Osteocyte (in vitro differentiated cells): ENCODE results near the gene CHRM5. TPM values are rescaled to one million over a fixed set of nuclear protein-coding genes. Genes with fewer than 3 reads are reported as not detected.
A peak's percentile ranks its signal among the peaks of the same experiment; 100 is the strongest.

Experiments
- DNase-seq: peaks from one replicate; pipeline ENCODE4 v3.0.0; 2021; ENCODE audit warnings: mixed read lengths; ENCODE audit not compliant: unreplicated experiment; ENCODE audit errors: extremely low spot score
- H3K27ac Mint-ChIP-seq: one replicate; pipeline ENCODE4 v1.8.0; 2021; ENCODE audit warnings: mild to moderate bottlenecking, mixed read lengths; ENCODE audit not compliant: unreplicated experiment
- H3K27me3 Mint-ChIP-seq: one replicate; pipeline ENCODE4 v1.8.0; 2021; ENCODE audit warnings: mixed read lengths; ENCODE audit not compliant: unreplicated experiment
- H3K36me3 Mint-ChIP-seq: one replicate; pipeline ENCODE4 v1.8.0; 2021; ENCODE audit warnings: mixed read lengths; ENCODE audit not compliant: unreplicated experiment
- H3K4me1 Mint-ChIP-seq: one replicate; pipeline ENCODE4 v1.8.0; 2021; ENCODE audit warnings: mixed read lengths; ENCODE audit not compliant: unreplicated experiment
- H3K4me3 Mint-ChIP-seq: one replicate; pipeline ENCODE4 v1.8.0; 2021; ENCODE audit warnings: mild to moderate bottlenecking, moderate library complexity, mixed read lengths; ENCODE audit not compliant: unreplicated experiment
- H3K9me3 Mint-ChIP-seq: one replicate; pipeline ENCODE4 v1.8.0; 2021; ENCODE audit warnings: mixed read lengths; ENCODE audit not compliant: unreplicated experiment
- CTCF ChIP-seq: fragments of 200-600 bp; sonication (generic); IDR thresholded peaks from 2 replicates; pipeline ENCODE4 v1.5.0; 2021; ENCODE audit warnings: antibody characterized with exemption, mild to moderate bottlenecking, moderate library complexity
- total RNA-seq: library from RNA; stranded (reverse); gene quantifications from 2 replicates; pipeline ENCODE4 v1.2.1, GENCODE V29; 2021

The CHRM5 gene
- total RNA-seq, 1 donor from 2014 or later = not detected

DNA sequence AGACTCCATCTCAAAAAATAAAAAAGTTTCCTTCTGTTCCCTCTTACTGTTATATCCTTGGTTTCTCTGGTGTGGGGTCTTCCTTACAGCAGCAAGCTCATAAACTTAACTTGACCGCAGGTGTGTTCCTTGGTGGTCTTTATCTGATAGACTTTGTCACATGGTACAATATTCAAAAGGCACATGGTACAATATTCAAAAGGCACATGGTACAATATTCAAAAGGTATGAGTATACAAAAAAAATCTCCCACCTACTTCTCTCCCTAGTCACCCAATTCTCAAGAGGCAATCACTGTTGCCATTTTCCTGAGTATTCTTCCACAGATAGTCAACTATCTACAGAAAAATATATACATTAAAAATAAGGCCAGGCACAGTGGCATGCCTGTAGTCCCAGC, 138.1 kb downstream of the CHRM5 start:
- Mint-ChIP-seq H3K4me3 (no peak overlapping the region), H3K9me3 (no peaks in the 10 kb centered on the region), H3K36me3 (peaks cover 4% of the 10 kb centered on the region), H3K27ac (no peak overlapping the region), H3K4me1 (peaks cover 7% of the 10 kb centered on the region), H3K27me3 (peaks cover 3% of the 10 kb centered on the region)
- no peak for DNase-seq
- TF ChIP-seq CTCF = no peak

GRCh38 chr15:34107315-34107714, 139.0 kb downstream of the CHRM5 start:
- Mint-ChIP-seq H3K9me3 (no peaks in the 10 kb centered on the region), H3K27ac (no peak overlapping the region), H3K4me1 (peaks cover 5% of the 10 kb centered on the region), H3K27me3 (peaks cover 3% of the 10 kb centered on the region), H3K4me3 (no peak overlapping the region), H3K36me3 (peaks cover 4% of the 10 kb centered on the region)
- no peak for DNase-seq
- TF ChIP-seq CTCF = no peak

DNA sequence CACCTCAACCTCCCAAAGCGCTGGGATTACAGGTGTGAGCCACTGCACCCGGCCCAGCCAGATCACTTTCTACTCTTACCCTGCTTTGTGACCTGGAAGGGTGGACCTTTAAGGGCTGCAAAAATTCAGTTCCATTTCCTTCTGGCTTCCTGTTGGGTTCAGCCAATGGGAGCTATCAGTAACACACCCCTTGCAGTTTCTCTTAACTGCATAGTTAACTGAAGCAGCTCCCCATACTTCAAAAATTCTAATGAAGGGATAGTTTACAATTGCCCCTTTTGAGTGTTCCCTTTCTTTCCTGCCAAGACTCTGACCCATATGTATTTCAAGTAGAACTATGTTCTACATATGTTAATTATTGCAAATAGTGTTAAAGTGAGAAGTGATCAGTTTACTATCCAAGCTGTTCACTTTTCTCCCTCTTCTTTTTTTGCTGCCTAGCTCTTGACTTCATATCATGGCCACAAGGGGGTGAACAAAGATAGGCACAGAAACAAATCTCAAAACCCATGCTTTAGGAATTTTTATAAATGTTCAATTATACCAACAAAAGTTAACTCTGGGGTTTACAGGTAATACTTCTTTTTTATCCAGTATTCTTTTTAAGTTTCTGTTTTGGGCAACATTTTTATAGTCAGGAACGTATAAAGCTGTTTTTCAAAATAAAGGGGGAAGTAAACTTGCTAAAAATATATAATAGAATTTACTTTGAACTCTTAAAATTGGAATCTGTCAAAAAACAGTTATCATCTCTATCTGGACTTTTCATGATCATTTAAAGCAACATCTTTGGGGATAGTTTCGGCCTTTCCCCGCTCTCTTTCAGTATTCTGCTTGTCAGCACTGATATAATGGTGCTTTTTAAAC, 141.7 kb downstream of the CHRM5 start:
- Mint-ChIP-seq H3K36me3 (no peaks in the 10 kb centered on the region), H3K27me3 (peaks cover 17% of the 10 kb centered on the region), H3K4me3 (no peak overlapping the region), H3K9me3 (no peaks in the 10 kb centered on the region), H3K4me1 (no peaks in the 10 kb centered on the region), H3K27ac (no peak overlapping the region)
- peak; percentile 72 for TF ChIP-seq CTCF
- DNase-seq = no peak

- Mint-ChIP-seq H3K27me3 (peaks cover 17% of the 10 kb centered on the region), H3K9me3 (no peaks in the 10 kb centered on the region), H3K4me1 (no peaks in the 10 kb centered on the region), H3K27ac (no peak overlapping the region), H3K4me3 (no peak overlapping the region), H3K36me3 (no peaks in the 10 kb centered on the region)
- no peak for TF ChIP-seq CTCF
- DNase-seq = no peak
Observed at GRCh38 chr15:34111488-34111887, 143.2 kb downstream of the CHRM5 start.

GRCh38 chr15:34114215-34114614, 145.9 kb downstream of the CHRM5 start:
- no peak for DNase-seq
- Mint-ChIP-seq H3K4me1 (no peaks in the 10 kb centered on the region), H3K27ac (no peak overlapping the region), H3K27me3 (peaks cover 17% of the 10 kb centered on the region), H3K4me3 (no peak overlapping the region), H3K36me3 (no peaks in the 10 kb centered on the region), H3K9me3 (no peaks in the 10 kb centered on the region)
- TF ChIP-seq CTCF = no peak
